Motor neuron (in vitro differentiated cells): ENCODE data around the gene RNF144A. TPM values are rescaled to one million over a fixed set of nuclear protein-coding genes. Genes with fewer than 3 reads are reported as not detected.

Source experiments
- ATAC-seq, 8 experiments: fragments of 200-7000 bp; cut with Tn5 transposase; replicated peaks in 6 of 8; 2 replicates each; pipeline ENCODE4 v1.8.0; 2021; ENCODE audit warnings: mild to moderate bottlenecking in 8 of 8, moderate library complexity in 8 of 8
- H3K27ac ChIP-seq, 2 donors: fragments of 250-450 bp; sonication (Bioruptor Pico); 2 replicates each; pipeline ENCODE4 v1.9.0; 2021; ENCODE audit warnings: antibody characterized with exemption in 2 of 2, mild to moderate bottlenecking in 2 of 2, moderate library complexity in 1 of 2
- H3K4me1 ChIP-seq, 2 donors: fragments of 250-450 bp; sonication (Bioruptor Pico); replicated peaks in 1 of 2; 2 replicates each; pipeline ENCODE4 v1.6.1; 2021; ENCODE audit warnings: antibody characterized with exemption in 2 of 2, mild to moderate bottlenecking in 2 of 2, moderate library complexity in 1 of 2
- H3K4me3 ChIP-seq, 5 donors: fragments of 250-450 bp; sonication (Bioruptor Pico); 2 replicates each; pipeline ENCODE4 v1.9.0; 2021; ENCODE audit warnings: antibody characterized with exemption in 5 of 5, mild to moderate bottlenecking in 5 of 5, moderate library complexity in 4 of 5
- WGBS, 10 experiments: fragments of 450-650 bp; shearing (Covaris generic); methylation state at CpG; one replicate each; pipeline ENCODE4 v1.0.0; 2022; 5-methylcytosine and 5-hydroxymethylcytosine counted together
- in situ Hi-C, 9 experiments: fragments of 400-800 bp; cut with MboI; loops; one replicate each; pipeline ENCODE4 v1.15.0; 2021; ENCODE audit warnings: low sequenced_read_pairs in 9 of 9, low pct_unique_long_range_greater_than_20kb in 2 of 9; ENCODE audit not compliant: unreplicated experiment in 9 of 9
- total RNA-seq, 8 experiments: library from RNA; unstranded; fragments of 300-600 nt; gene quantifications; 2 replicates each; pipeline versions ENCODE4 v1.2.3 to v1.2.4, GENCODE V29; 2022

RNF144A gene
- 10 to 100 TPM in 5 of 8 experiments, 1 to 10 TPM in 3; 8.3 to 34.8 (median 22.5) TPM for total RNA-seq

- Histone ChIP-seq H3K4me3 (peak within 1 kb of the TSS; percentile 75 to 99 (median 87)), H3K27ac (peak within 1 kb of the TSS; percentile 73 to 81), H3K4me1 (peaks cover 22 to 41% of the 10 kb centered on the region in 2 donors)
- WGBS, 10 experiments: 0% methylated on average over 1 of the region's 90 CpGs; no CpG with 5 or more reads in 9 of the 10 experiments
- peak; percentile 82 to 91 (median 88) for ATAC-seq
- in situ Hi-C loops: loop anchor here in 2 of 9 experiments (25.0 kb wide), 2 partner anchors 95 to 120 kb away; no protein-coding TSS in a partner anchor
These were observed at the start of gene RNF144A for GRCh38 chr2:6917071-6917760. Gene RNF144A (plus strand): TSS chr2:6917412. CDS start chr2:6996927, 79,515 bp downstream.

GRCh38 chr2:6872394-6872793 lies 44.8 kb upstream of the RNF144A start:
- Histone ChIP-seq H3K27ac (no peak overlapping the region), H3K4me1 (no peaks in the 10 kb centered on the region), H3K4me3 (no peak overlapping the region)
- 0 to 100% (median 83%) methylated on average over 1 to 2 of the region's 2 CpGs; no CpG with 5 or more reads in 1 of the 10 experiments for WGBS, 10 experiments
- in situ Hi-C loops: no loop called here
- ATAC-seq: no peak

- Histone ChIP-seq H3K4me3 (no peak overlapping the region), H3K27ac (no peak overlapping the region), H3K4me1 (no peaks in the 10 kb centered on the region)
- in situ Hi-C loops: no loop called here
- 45 to 100% (median 73%) methylated on average over 2 to 3 of the region's 3 CpGs; no CpG with 5 or more reads in 4 of the 10 experiments for WGBS, 10 experiments
- no peak for ATAC-seq
These were observed 43.2 kb upstream of the RNF144A start for GRCh38 chr2:6874032-6874431.

GRCh38 chr2:6876309-6876708 lies 40.9 kb upstream of the RNF144A start:
- in situ Hi-C loops: no loop called here
- no peak for ATAC-seq

GRCh38 chr2:6877402-6878304 lies 39.6 kb upstream of the RNF144A start, which contains the start of gene RSAD2:
Gene RSAD2 (plus strand): TSS chr2:6877777. CDS start chr2:6877801, 24 bp downstream.
- peak in 3 of 8 experiments; percentile 88 to 90 (median 90) for ATAC-seq

More at GRCh38 chr2:6876309-6876708, 40.9 kb upstream of the RNF144A start:
- Histone ChIP-seq H3K4me3 (no peak overlapping the region), H3K27ac (no peak overlapping the region), H3K4me1 (no peaks in the 10 kb centered on the region)
- WGBS, 10 experiments: 0 to 83% (median 60%) methylated on average over 1 of the region's 1 CpG; no CpG with 5 or more reads in 4 of the 10 experiments

GRCh38 chr2:6878549-6878948 lies 38.7 kb upstream of the RNF144A start:
- WGBS, 10 experiments: 49 to 100% (median 91%) methylated on average over 1 to 4 of the region's 4 CpGs
- Histone ChIP-seq H3K4me3 (no peak overlapping the region), H3K27ac (no peak overlapping the region), H3K4me1 (no peaks in the 10 kb centered on the region)
- in situ Hi-C loops: no loop called here
- no peak for ATAC-seq

More at GRCh38 chr2:6877402-6878304, 39.6 kb upstream of the RNF144A start, which contains the start of gene RSAD2:
- no peak within 1 kb of the TSS for H3K4me3 ChIP-seq
- in situ Hi-C loops: no loop called here
- H3K4me1 ChIP-seq: no peaks in the 10 kb centered on the region
- 5 to 100% (median 87%) methylated on average over 1 to 7 of the region's 10 CpGs; no CpG with 5 or more reads in 1 of the 10 experiments for WGBS, 10 experiments
- H3K27ac ChIP-seq: no peak within 1 kb of the TSS

- 0 to 100% (median 77%) methylated on average over 1 to 2 of the region's 2 CpGs; no CpG with 5 or more reads in 1 of the 10 experiments for WGBS, 10 experiments
- in situ Hi-C loops: no loop called here
- no peak overlapping the region for H3K27ac ChIP-seq
- H3K4me3 ChIP-seq: no peak overlapping the region
- ATAC-seq: no peak
- no peaks in the 10 kb centered on the region for H3K4me1 ChIP-seq
These were observed 38.2 kb upstream of the RNF144A start for GRCh38 chr2:6879011-6879410.

- WGBS, 10 experiments: 13 to 100% (median 48%) methylated on average over 1 to 2 of the region's 2 CpGs; no CpG with 5 or more reads in 2 of the 10 experiments
- Histone ChIP-seq H3K27ac (no peak overlapping the region), H3K4me1 (no peaks in the 10 kb centered on the region), H3K4me3 (no peak overlapping the region)
- in situ Hi-C loops: no loop called here
- no peak for ATAC-seq
These were observed 36.9 kb upstream of the RNF144A start for GRCh38 chr2:6880200-6880733.

GRCh38 chr2:6881046-6881445 lies 36.2 kb upstream of the RNF144A start:
- no peak overlapping the region for H3K27ac ChIP-seq
- WGBS, 10 experiments: 40 to 86% (median 60%) methylated on average over 1 of the region's 1 CpG; no CpG with 5 or more reads in 5 of the 10 experiments
- ATAC-seq: no peak
- in situ Hi-C loops: no loop called here
- no peaks in the 10 kb centered on the region for H3K4me1 ChIP-seq
- H3K4me3 ChIP-seq: no peak overlapping the region

GRCh38 chr2:6881516-6881915 lies 35.7 kb upstream of the RNF144A start:
- H3K27ac ChIP-seq: no peak overlapping the region
- WGBS, 10 experiments: 17 to 100% (median 82%) methylated on average over 1 to 4 of the region's 5 CpGs; no CpG with 5 or more reads in 2 of the 10 experiments

GRCh38 chr2:6883448-6884122 lies 33.6 kb upstream of the RNF144A start:
- in situ Hi-C loops: no loop called here
- ATAC-seq: no peak
- no peak overlapping the region for H3K27ac ChIP-seq
- 0 to 91% (median 71%) methylated on average over 1 to 7 of the region's 7 CpGs; no CpG with 5 or more reads in 1 of the 10 experiments for WGBS, 10 experiments
- no peak overlapping the region for H3K4me3 ChIP-seq
- no peaks in the 10 kb centered on the region for H3K4me1 ChIP-seq

More at GRCh38 chr2:6881516-6881915, 35.7 kb upstream of the RNF144A start:
- ATAC-seq: no peak
- no peaks in the 10 kb centered on the region for H3K4me1 ChIP-seq
- no peak overlapping the region for H3K4me3 ChIP-seq
- in situ Hi-C loops: no loop called here

GRCh38 chr2:6885551-6885950 lies 31.7 kb upstream of the RNF144A start:
- no peak overlapping the region for H3K27ac ChIP-seq
- H3K4me3 ChIP-seq: no peak overlapping the region
- in situ Hi-C loops: no loop called here
- no peak for ATAC-seq
- H3K4me1 ChIP-seq: no peaks in the 10 kb centered on the region
- WGBS, 10 experiments: 0 to 82% (median 31%) methylated on average over 1 to 2 of the region's 2 CpGs; no CpG with 5 or more reads in 2 of the 10 experiments
